ENCODE results near the gene MALT1.
"Not testable (repeated sequence)": the region's sequence is repeated elsewhere in the genome, so short reads cannot be mapped to it uniquely, and the experiment has no call there.

Gene MALT1

GRCh38 chr18:58671111-58671631, at the start of gene MALT1:
MALT1 (plus strand) TSS chr18:58671465; CDS start chr18:58671644, 179 bp downstream.
- peak; percentile 77 for DNase-seq (ENCODE audit: low read depth)

- DNase-seq (ENCODE audit: low read depth) = no peak
Measured at GRCh38 chr18:58624011-58624410, 47.3 kb upstream of the MALT1 start.

- DNase-seq (ENCODE audit: low read depth) = no peak
Measured at GRCh38 chr18:58625839-58626238, 45.4 kb upstream of the MALT1 start.

GRCh38 chr18:58630071-58630470, 41.2 kb upstream of the MALT1 start:
- no peak for DNase-seq (ENCODE audit: low read depth)

- DNase-seq (ENCODE audit: low read depth) = no peak
Measured at GRCh38 chr18:58631301-58631700, 40.0 kb upstream of the MALT1 start.

- DNase-seq (ENCODE audit: low read depth) = no peak
Measured at GRCh38 chr18:58632552-58632951, 38.7 kb upstream of the MALT1 start.

GRCh38 chr18:58633874-58634273, 37.4 kb upstream of the MALT1 start:
- no peak for DNase-seq (ENCODE audit: low read depth)

- peak; percentile 80 for DNase-seq (ENCODE audit: low read depth)
Measured at GRCh38 chr18:58635891-58636290, 35.4 kb upstream of the MALT1 start.

GRCh38 chr18:58637197-58637596, 34.1 kb upstream of the MALT1 start:
- DNase-seq (ENCODE audit: low read depth) = no peak

GRCh38 chr18:58637946-58638345, 33.3 kb upstream of the MALT1 start:
- DNase-seq (ENCODE audit: low read depth) = no peak

GRCh38 chr18:58638441-58638840, 32.8 kb upstream of the MALT1 start:
- no peak for DNase-seq (ENCODE audit: low read depth)

GRCh38 chr18:58639237-58639636, 32.0 kb upstream of the MALT1 start:
- no peak for DNase-seq (ENCODE audit: low read depth)

- peak; percentile 59 for DNase-seq (ENCODE audit: low read depth)
Measured at GRCh38 chr18:58639751-58640427, 31.4 kb upstream of the MALT1 start.

- DNase-seq (ENCODE audit: low read depth) = no peak
Measured at GRCh38 chr18:58640428-58640805, 30.8 kb upstream of the MALT1 start.

- DNase-seq (ENCODE audit: low read depth) = no peak
Measured at GRCh38 chr18:58640891-58641610, 30.2 kb upstream of the MALT1 start.

- not testable (repeated sequence) for DNase-seq (ENCODE audit: low read depth)
Measured at GRCh38 chr18:58643557-58643956, 27.7 kb upstream of the MALT1 start.

GRCh38 chr18:58645398-58645797, 25.9 kb upstream of the MALT1 start:
- DNase-seq (ENCODE audit: low read depth) = peak; percentile 20

GRCh38 chr18:58646334-58646862, 24.9 kb upstream of the MALT1 start:
- no peak for DNase-seq (ENCODE audit: low read depth)

GRCh38 chr18:58649966-58650816, 21.1 kb upstream of the MALT1 start:
- DNase-seq (ENCODE audit: low read depth) = no peak

GRCh38 chr18:58650830-58651229, 20.4 kb upstream of the MALT1 start:
- DNase-seq (ENCODE audit: low read depth) = not testable (repeated sequence)

GRCh38 chr18:58653144-58653722, 18.0 kb upstream of the MALT1 start:
- DNase-seq (ENCODE audit: low read depth) = not testable (repeated sequence)
